Parathyroid adenoma (tissue), 2 donors: ENCODE results near the gene PLEK2.

Experiments
- H2AFZ ChIP-seq: fragments of 300-600 bp; sonication (generic); one replicate; pipeline ENCODE4 v1.7.0; 2017; ENCODE audit warnings: antibody characterized with exemption, mild to moderate bottlenecking
- H3K27ac ChIP-seq: fragments of 300-600 bp; sonication (generic); one replicate; pipeline ENCODE4 v1.7.0; 2017
- H3K27me3 ChIP-seq: fragments of 300-600 bp; sonication (generic); one replicate; pipeline ENCODE4 v1.7.0; 2017; ENCODE audit warnings: low read length; ENCODE audit not compliant: control insufficient read depth, insufficient read depth
- H3K36me3 ChIP-seq: fragments of 300-600 bp; sonication (generic); one replicate; pipeline ENCODE4 v1.7.0; 2017; ENCODE audit warnings: low read length; ENCODE audit not compliant: control insufficient read depth, insufficient read depth
- H3K4me1 ChIP-seq: fragments of 300-600 bp; sonication (generic); one replicate; pipeline ENCODE4 v1.7.0; 2017; ENCODE audit warnings: control low read depth
- H3K4me2 ChIP-seq: fragments of 300-600 bp; sonication (generic); one replicate; pipeline ENCODE4 v1.7.0; 2017; ENCODE audit warnings: low read length
- H3K4me3 ChIP-seq: fragments of 300-600 bp; sonication (generic); one replicate; pipeline ENCODE4 v1.7.0; 2017; ENCODE audit warnings: low read depth, low read length
- H3K79me2 ChIP-seq: fragments of 300-600 bp; sonication (generic); one replicate; pipeline ENCODE4 v1.7.0; 2017; ENCODE audit warnings: control low read depth
- H3K9ac ChIP-seq: fragments of 300-600 bp; sonication (generic); one replicate; pipeline ENCODE4 v1.7.0; 2017; ENCODE audit warnings: mild to moderate bottlenecking
- H3K9me3 ChIP-seq: fragments of 300-600 bp; sonication (generic); one replicate; pipeline ENCODE4 v1.7.0; 2017; ENCODE audit warnings: low read length; ENCODE audit not compliant: control insufficient read depth
- TF ChIP-seq, protein P1 (sequence below): fragments of 300-600 bp; sonication (generic); IDR thresholded peaks from one replicate; pipeline ENCODE4 v1.7.0; 2017; ENCODE audit warnings: antibody characterized with exemption, mild to moderate bottlenecking
- donor health status: primary hyperparathyroidism.

PLEK2 gene

DNA sequence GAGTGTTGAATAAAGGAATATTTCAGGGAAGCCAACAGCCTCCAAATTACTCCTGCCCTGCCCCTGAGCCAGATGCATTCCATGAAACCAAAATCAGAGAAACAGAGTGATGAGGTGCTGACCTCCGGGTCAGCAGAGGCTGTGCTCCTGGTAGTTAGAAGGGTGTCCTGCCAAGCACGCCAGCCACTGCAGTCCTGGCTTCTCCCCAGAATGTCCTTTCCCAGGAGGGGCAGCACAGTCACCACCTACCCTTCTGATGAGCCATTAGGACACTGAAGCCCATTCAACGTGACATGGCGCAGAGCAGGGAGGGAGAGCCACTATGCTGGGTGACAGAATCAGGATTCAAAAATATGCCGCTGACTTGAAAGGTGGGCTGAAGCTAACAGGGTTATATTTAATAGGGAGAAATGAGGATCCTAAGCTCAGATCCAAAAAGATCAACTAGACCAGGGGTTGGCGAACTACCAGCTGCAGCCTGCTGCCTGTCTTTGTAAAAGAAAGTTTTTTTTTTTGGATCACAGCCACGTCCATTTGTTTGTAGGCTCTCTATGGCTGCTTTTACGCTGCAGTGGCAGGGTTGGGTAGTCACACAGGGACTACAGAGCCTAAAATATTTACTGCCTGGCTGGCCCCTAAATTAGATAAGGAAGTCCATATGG is 34.5 kb upstream of the PLEK2 start:
- Histone ChIP-seq H3K9me3 (no peaks in the 10 kb centered on the region), H3K4me2 (no peak overlapping the region), H3K9ac (no peak overlapping the region), H3K4me3 (no peak overlapping the region), H3K27ac (no peak overlapping the region), H3K27me3 (no peaks in the 10 kb centered on the region), H3K36me3 (no peaks in the 10 kb centered on the region), H2AFZ (peak overlapping the region; percentile 43), H3K4me1 (peaks cover 21% of the 10 kb centered on the region), H3K79me2 (no peaks in the 10 kb centered on the region)
- TF ChIP-seq, protein P1, sequence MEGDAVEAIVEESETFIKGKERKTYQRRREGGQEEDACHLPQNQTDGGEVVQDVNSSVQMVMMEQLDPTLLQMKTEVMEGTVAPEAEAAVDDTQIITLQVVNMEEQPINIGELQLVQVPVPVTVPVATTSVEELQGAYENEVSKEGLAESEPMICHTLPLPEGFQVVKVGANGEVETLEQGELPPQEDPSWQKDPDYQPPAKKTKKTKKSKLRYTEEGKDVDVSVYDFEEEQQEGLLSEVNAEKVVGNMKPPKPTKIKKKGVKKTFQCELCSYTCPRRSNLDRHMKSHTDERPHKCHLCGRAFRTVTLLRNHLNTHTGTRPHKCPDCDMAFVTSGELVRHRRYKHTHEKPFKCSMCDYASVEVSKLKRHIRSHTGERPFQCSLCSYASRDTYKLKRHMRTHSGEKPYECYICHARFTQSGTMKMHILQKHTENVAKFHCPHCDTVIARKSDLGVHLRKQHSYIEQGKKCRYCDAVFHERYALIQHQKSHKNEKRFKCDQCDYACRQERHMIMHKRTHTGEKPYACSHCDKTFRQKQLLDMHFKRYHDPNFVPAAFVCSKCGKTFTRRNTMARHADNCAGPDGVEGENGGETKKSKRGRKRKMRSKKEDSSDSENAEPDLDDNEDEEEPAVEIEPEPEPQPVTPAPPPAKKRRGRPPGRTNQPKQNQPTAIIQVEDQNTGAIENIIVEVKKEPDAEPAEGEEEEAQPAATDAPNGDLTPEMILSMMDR: no peak

DNA sequence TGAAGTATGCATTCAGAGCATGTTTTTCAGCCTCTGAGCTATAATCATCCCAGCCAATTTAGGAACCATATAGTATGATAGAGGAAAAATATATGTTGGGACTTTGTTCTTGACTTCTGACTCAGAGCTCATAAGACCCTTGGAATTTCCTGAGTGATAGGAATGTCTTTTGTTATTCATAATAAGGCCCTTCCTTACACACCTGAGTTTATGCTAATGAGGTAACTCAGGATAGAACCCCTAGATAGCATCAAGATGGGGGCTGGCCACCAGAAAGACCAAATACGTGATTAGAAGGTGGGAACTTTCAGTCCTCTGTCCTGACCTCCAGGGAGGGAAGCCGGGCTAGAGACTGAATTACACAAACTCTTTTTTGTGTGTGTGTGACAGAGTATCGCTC is 32.4 kb upstream of the PLEK2 start:
- TF ChIP-seq, protein P1: no peak
- no peaks in the 10 kb centered on the region for H3K36me3 ChIP-seq

DNA sequence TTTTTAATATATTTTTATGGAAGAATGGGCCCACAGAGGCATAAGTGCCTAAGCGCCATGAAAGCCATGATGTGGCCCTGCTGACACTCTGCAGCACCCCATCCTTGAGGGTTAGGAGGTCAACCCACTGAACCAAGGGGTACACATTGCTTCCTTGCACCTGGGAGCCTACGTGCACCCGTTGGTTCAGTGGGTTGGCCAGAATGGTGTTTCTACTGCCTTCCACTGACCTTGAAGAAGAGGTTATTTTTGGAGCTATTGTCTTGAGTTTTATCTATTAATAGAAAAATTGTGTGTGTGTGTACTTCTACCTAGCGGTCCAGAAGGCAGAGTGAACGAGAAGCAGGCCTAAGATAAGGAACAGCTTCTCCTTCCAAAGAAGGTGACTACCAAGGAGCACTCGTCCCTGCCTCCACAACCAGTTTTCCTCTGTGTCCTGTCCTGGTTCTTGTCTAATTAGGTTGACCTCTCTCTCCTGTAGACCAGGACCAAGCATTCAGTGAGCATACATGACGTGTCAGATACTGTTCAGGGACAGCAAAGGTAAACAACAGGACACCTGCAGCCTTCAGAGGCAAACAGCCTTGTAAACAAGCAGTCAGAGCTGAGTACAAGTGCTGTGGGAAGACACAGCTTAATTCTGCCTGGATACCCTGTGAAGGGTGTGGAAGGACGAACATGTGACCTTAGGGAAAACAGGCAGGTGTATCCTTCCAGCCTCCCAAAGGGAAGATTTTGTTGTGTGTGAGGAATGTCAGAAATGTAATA is 30.4 kb upstream of the PLEK2 start:
- H3K4me1 ChIP-seq: peaks cover 21% of the 10 kb centered on the region
- H3K9me3 ChIP-seq: no peaks in the 10 kb centered on the region
- peak overlapping the region; percentile 79 for H2AFZ ChIP-seq
- no peaks in the 10 kb centered on the region for H3K27me3 ChIP-seq
- no peak overlapping the region for H3K4me3 ChIP-seq
- no peak overlapping the region for H3K4me2 ChIP-seq
- no peaks in the 10 kb centered on the region for H3K36me3 ChIP-seq
- TF ChIP-seq, protein P1: no peak
- H3K27ac ChIP-seq: peak overlapping the region; percentile 53
- H3K9ac ChIP-seq: no peak overlapping the region
- H3K79me2 ChIP-seq: no peaks in the 10 kb centered on the region

More for the DNA sequence above, 32.4 kb upstream of the PLEK2 start:
- Histone ChIP-seq H3K79me2 (no peaks in the 10 kb centered on the region), H3K9ac (no peak overlapping the region), H3K27ac (no peak overlapping the region), H3K4me2 (no peak overlapping the region), H3K9me3 (no peaks in the 10 kb centered on the region), H3K4me1 (peaks cover 21% of the 10 kb centered on the region), H3K4me3 (no peak overlapping the region), H3K27me3 (no peaks in the 10 kb centered on the region), H2AFZ (peak overlapping the region; percentile 15)

DNA sequence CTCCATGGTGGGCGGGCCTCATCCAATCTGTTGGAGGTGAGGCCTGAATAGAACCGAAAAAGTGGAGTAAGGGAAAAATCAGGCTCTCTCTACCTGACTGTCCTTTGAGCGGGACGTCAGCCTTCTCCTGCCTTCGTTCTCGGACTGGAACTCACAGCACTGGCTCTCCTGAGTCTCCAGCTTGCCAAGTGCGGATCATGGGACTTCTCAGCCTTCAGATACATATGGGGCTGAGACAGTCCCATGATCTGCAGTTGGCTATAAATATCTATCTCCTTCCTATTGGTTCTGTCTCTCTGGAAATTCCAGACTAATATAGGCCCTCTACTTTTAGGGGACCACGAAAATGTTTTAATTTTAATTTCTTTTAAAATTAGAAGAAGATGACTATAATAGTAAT is 29.7 kb upstream of the PLEK2 start:
- TF ChIP-seq, protein P1: no peak
- H3K9me3 ChIP-seq: no peaks in the 10 kb centered on the region
- H3K4me3 ChIP-seq: no peak overlapping the region
- H3K4me2 ChIP-seq: no peak overlapping the region
- H2AFZ ChIP-seq: no peak overlapping the region
- no peak overlapping the region for H3K9ac ChIP-seq
- H3K79me2 ChIP-seq: no peaks in the 10 kb centered on the region
- H3K36me3 ChIP-seq: no peaks in the 10 kb centered on the region
- H3K27ac ChIP-seq: no peak overlapping the region
- no peaks in the 10 kb centered on the region for H3K27me3 ChIP-seq
- H3K4me1 ChIP-seq: peaks cover 16% of the 10 kb centered on the region
